Body of pancreas (tissue), 4 donors: Measurements from ENCODE around the gene EHMT1.

Source experiments
- CTCF ChIP-seq, 7 experiments: fragments of 450-650 bp in 4 of 7; fragments of 200-600 bp in 3 of 7; sonication (generic) in 3 of 7; IDR thresholded peaks; one replicate each; pipeline ENCODE4 v1.5.1; 2016 to 2019; ENCODE audit warnings: antibody characterized with exemption in 7 of 7
- POLR2A ChIP-seq, 3 donors: fragments of 450-650 bp; IDR thresholded peaks; one replicate each; pipeline ENCODE4 v1.6.1; 2016; ENCODE audit warnings: antibody characterized with exemption in 3 of 3, mild to moderate bottlenecking in 2 of 3

- TF ChIP-seq POLR2A (IDR thresholded peaks at IDR 0.05) (no peak), CTCF (IDR thresholded peaks at IDR 0.05) (no peak)
These were observed 75.6 kb downstream of the EHMT1 start for GRCh38 chr9:137694236-137694959.
